Uterus (tissue), 2 donors: ENCODE measurements around the gene TWIST1.

Source experiments
- CTCF ChIP-seq, 4 experiments: fragments of 200-600 bp in 2 of 4; fragments of 450-650 bp in 2 of 4; sonication (generic) in 2 of 4; IDR thresholded peaks; one replicate each; pipeline ENCODE4 v1.5.1; 2016 to 2019; ENCODE audit warnings: antibody characterized with exemption in 4 of 4, mild to moderate bottlenecking in 2 of 4, moderate library complexity in 1 of 4
- POLR2A ChIP-seq, 2 donors: fragments of 450-650 bp; IDR thresholded peaks; one replicate each; pipeline ENCODE4 v1.6.1; 2016; ENCODE audit warnings: antibody characterized with exemption in 2 of 2, mild to moderate bottlenecking in 1 of 2, moderate library complexity in 1 of 2

- TF ChIP-seq CTCF (IDR thresholded peaks at IDR 0.05) (no peak), POLR2A (IDR thresholded peaks at IDR 0.05) (no peak)
These were observed 5.8 kb downstream of the TWIST1 start for GRCh38 chr7:19111474-19112273.
